ENCODE data around the gene MCCC2.

DNA sequence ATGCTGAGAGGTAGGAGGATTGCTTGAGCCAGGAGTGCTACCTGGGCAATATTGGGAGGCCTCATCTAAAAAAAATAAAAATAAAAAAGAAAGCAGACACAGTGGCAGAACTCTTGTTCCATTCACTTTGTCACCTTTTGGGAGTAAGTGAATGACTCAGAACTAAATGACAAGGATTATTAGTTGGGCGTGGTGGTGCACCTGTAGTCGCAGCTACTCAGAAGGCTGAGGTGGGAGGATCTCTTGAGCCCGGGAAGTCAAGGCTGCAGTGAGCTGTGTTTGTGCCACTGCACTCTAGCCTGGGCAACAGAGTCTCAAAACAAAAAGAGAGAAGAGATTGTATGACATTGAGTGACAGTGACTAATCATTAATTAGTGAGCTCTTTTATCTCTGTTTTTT lies 34.1 kb downstream of the MCCC2 start:
- TF ChIP-seq, protein P1, sequence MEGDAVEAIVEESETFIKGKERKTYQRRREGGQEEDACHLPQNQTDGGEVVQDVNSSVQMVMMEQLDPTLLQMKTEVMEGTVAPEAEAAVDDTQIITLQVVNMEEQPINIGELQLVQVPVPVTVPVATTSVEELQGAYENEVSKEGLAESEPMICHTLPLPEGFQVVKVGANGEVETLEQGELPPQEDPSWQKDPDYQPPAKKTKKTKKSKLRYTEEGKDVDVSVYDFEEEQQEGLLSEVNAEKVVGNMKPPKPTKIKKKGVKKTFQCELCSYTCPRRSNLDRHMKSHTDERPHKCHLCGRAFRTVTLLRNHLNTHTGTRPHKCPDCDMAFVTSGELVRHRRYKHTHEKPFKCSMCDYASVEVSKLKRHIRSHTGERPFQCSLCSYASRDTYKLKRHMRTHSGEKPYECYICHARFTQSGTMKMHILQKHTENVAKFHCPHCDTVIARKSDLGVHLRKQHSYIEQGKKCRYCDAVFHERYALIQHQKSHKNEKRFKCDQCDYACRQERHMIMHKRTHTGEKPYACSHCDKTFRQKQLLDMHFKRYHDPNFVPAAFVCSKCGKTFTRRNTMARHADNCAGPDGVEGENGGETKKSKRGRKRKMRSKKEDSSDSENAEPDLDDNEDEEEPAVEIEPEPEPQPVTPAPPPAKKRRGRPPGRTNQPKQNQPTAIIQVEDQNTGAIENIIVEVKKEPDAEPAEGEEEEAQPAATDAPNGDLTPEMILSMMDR (IDR thresholded peaks at IDR 0.05; ENCODE audit: low read depth, low read length): no peak
- TF ChIP-seq MAX (IDR thresholded peaks at IDR 0.05; ENCODE audit: low read depth, low read length): no peak
